Hepatocyte (in vitro differentiated cells): Measurements from ENCODE around the gene ACTL10. TPM values are rescaled to one million over a fixed set of nuclear protein-coding genes. Genes with fewer than 3 reads are reported as not detected.

Experiments used
- DNase-seq: peaks from one replicate; pipeline ENCODE4 v3.0.0-alpha.2; 2016; ENCODE audit warnings: low spot score
- H2AFZ ChIP-seq: fragments of 200-600 bp; sonication (generic); 2 replicates; pipeline ENCODE4 v1.6.0; 2016; ENCODE audit warnings: antibody characterized with exemption, mild to moderate bottlenecking
- H3K27ac ChIP-seq: fragments of 200-600 bp; sonication (generic); 2 replicates; pipeline ENCODE4 v1.5.1; 2016; ENCODE audit warnings: mild to moderate bottlenecking
- H3K27me3 ChIP-seq: fragments of 200-600 bp; sonication (generic); 2 replicates; pipeline ENCODE4 v1.6.1; 2016
- H3K36me3 ChIP-seq: fragments of 200-600 bp; sonication (generic); replicated peaks from 2 replicates; pipeline ENCODE4 v1.5.1; 2016; ENCODE audit warnings: low read depth; ENCODE audit not compliant: insufficient read depth
- H3K4me1 ChIP-seq: fragments of 200-600 bp; sonication (generic); 2 replicates; pipeline ENCODE4 v1.5.1; 2016; ENCODE audit warnings: mild to moderate bottlenecking, moderate library complexity; ENCODE audit not compliant: insufficient read depth
- H3K4me2 ChIP-seq: fragments of 200-600 bp; sonication (generic); 2 replicates; pipeline ENCODE4 v1.6.0; 2016
- H3K4me3 ChIP-seq: fragments of 200-600 bp; sonication (generic); 2 replicates; pipeline ENCODE4 v1.5.1; 2016; ENCODE audit warnings: mild to moderate bottlenecking
- H3K79me2 ChIP-seq: fragments of 200-600 bp; sonication (generic); 2 replicates; pipeline ENCODE4 v1.6.0; 2017; ENCODE audit warnings: mild to moderate bottlenecking
- H3K9me2 ChIP-seq: fragments of 200-600 bp; sonication (generic); replicated peaks from 2 replicates; pipeline ENCODE4 v1.6.0; 2017; ENCODE audit warnings: mild to moderate bottlenecking; ENCODE audit not compliant: insufficient read depth
- H3K9me3 ChIP-seq: fragments of 200-600 bp; sonication (generic); 2 replicates; pipeline ENCODE4 v1.5.1; 2016; ENCODE audit warnings: low read depth, mild to moderate bottlenecking
- H4K20me1 ChIP-seq: fragments of 200-600 bp; sonication (generic); 2 replicates; pipeline ENCODE4 v1.6.0; 2016; ENCODE audit warnings: mild to moderate bottlenecking; ENCODE audit not compliant: insufficient read depth, poor library complexity, severe bottlenecking
- CTCF ChIP-seq: fragments of 200-600 bp; sonication (generic); IDR thresholded peaks from 2 replicates; pipeline ENCODE4 v1.5.1; 2016; ENCODE audit warnings: antibody characterized with exemption, mild to moderate bottlenecking; ENCODE audit not compliant: poor library complexity
- EZH2 ChIP-seq: fragments of 200-600 bp; sonication (generic); IDR thresholded peaks from 2 replicates; pipeline ENCODE4 v1.6.1; 2016; ENCODE audit warnings: antibody characterized with exemption, mild to moderate bottlenecking, borderline replicate concordance
- EZH2phosphoT487 ChIP-seq: fragments of 200-600 bp; sonication (generic); IDR thresholded peaks from one replicate; pipeline ENCODE4 v1.6.1; 2018; ENCODE audit warnings: antibody characterized with exemption, mild to moderate bottlenecking, low read depth, moderate library complexity; ENCODE audit not compliant: unreplicated experiment, severe bottlenecking
- WGBS: methylation state at CpG from one replicate; pipeline ENCODE4 v1.1.6; 2016; ENCODE audit warnings: low lambda C conversion rate; ENCODE audit errors: missing lambda C conversion rate; 5-methylcytosine and 5-hydroxymethylcytosine counted together
- polyA plus RNA-seq: library from polyadenylated mRNA; unstranded; fragments of >200 nt; fragmentation: Nextera tagmentation; extraction: Ambion mirVana; gene quantifications from 2 replicates; pipeline ENCODE4 v1.2.1, GENCODE V29; 2016
- total RNA-seq: library from RNA; depleted of rRNA; stranded (reverse); fragments of >200 nt; gene quantifications from 2 replicates; pipeline ENCODE4 v1.2.3, GENCODE V29; 2014

ACTL10 gene
- total and polyA plus RNA-seq, 2 experiments from 2014 or later: 0.17 to 2.6 TPM

- Histone ChIP-seq H3K36me3 (no peaks in the 10 kb centered on the region), H3K27me3 (no peaks in the 10 kb centered on the region), H3K4me1 (peaks cover 11% of the 10 kb centered on the region), H3K27ac (peak overlapping the region; percentile 34), H3K4me2 (peak overlapping the region; percentile 91), H2AFZ (peak overlapping the region; percentile 25), H3K79me2 (peaks cover 30% of the 10 kb centered on the region), H3K9me2 (no peaks in the 10 kb centered on the region), H3K9me3 (no peaks in the 10 kb centered on the region), H4K20me1 (no peaks in the 10 kb centered on the region), H3K4me3 (peak overlapping the region; percentile 24)
- 4% methylated on average over 44 of the region's 53 CpGs for WGBS
- DNase-seq: peak; percentile 74
- TF ChIP-seq EZH2: no peak
- TF ChIP-seq CTCF: no peak
- TF ChIP-seq EZH2phosphoT487: no peak
Measured at GRCh38 chr20:33685328-33686099, 18.8 kb downstream of the ACTL10 start.

- Histone ChIP-seq H3K4me2 (peak within 1 kb of the TSS; percentile 91), H3K27me3 (no peaks in the 10 kb centered on the region), H3K27ac (peak within 1 kb of the TSS; percentile 34), H2AFZ (peak within 1 kb of the TSS; percentile 69), H3K36me3 (no peaks in the 10 kb centered on the region), H3K9me3 (no peaks in the 10 kb centered on the region), H3K4me1 (peaks cover 11% of the 10 kb centered on the region), H3K4me3 (peak within 1 kb of the TSS; percentile 24), H3K79me2 (peaks cover 30% of the 10 kb centered on the region), H4K20me1 (no peaks in the 10 kb centered on the region), H3K9me2 (no peaks in the 10 kb centered on the region)
- peak; percentile 99 for DNase-seq
- TF ChIP-seq EZH2: no peak
- TF ChIP-seq CTCF: peak; percentile 36
- WGBS: 4% methylated on average over 69 of the region's 101 CpGs
Measured at GRCh38 chr20:33686100-33686983, 19.6 kb downstream of the ACTL10 start, which contains the start of gene E2F1. Gene E2F1 (minus strand): TSS chr20:33686385. CDS start chr20:33686264, 121 bp downstream.

- Histone ChIP-seq H3K4me3 (no peak overlapping the region), H3K4me1 (peaks cover 11% of the 10 kb centered on the region), H4K20me1 (no peaks in the 10 kb centered on the region), H3K9me2 (no peaks in the 10 kb centered on the region), H3K4me2 (peak overlapping the region; percentile 72), H2AFZ (peak overlapping the region; percentile 69), H3K9me3 (no peaks in the 10 kb centered on the region), H3K27ac (no peak overlapping the region), H3K79me2 (peaks cover 30% of the 10 kb centered on the region), H3K36me3 (no peaks in the 10 kb centered on the region), H3K27me3 (no peaks in the 10 kb centered on the region)
- TF ChIP-seq EZH2phosphoT487 (no peak), EZH2 (no peak), CTCF (no peak)
- no peak for DNase-seq
- WGBS: 89% methylated on average over 14 of the region's 14 CpGs
Measured at GRCh38 chr20:33686984-33687366, 20.2 kb downstream of the ACTL10 start.
